GM12891 (cell line): ENCODE measurements around the gene LRRC10B.

Experiments
- DNase-seq: peaks from one replicate; pipeline ENCODE4 v3.0.0; 2011; ENCODE audit warnings: low spot score; ENCODE audit not compliant: insufficient read length
- FAIRE-seq: peaks from 2 replicates; lab custom pipeline; 2011; peaks lifted over from hg19 to GRCh38; lab: Jason Lieb, UNC
- PAX5 ChIP-seq: IDR thresholded peaks from 2 replicates; pipeline ENCODE4 v1.6.1; 2011; ENCODE audit warnings: low read length, moderate library complexity, mild to moderate bottlenecking; ENCODE audit not compliant: insufficient read depth, severe bottlenecking
- POLR2A ChIP-seq: IDR thresholded peaks from 2 replicates; pipeline ENCODE4 v1.6.1; 2011; ENCODE audit warnings: low read depth, low read length, control low read depth
- POLR2AphosphoS5 ChIP-seq: IDR thresholded peaks from 2 replicates; pipeline ENCODE4 v1.6.1; 2011; ENCODE audit warnings: low read depth, low read length, control low read depth
- POU2F2 ChIP-seq: IDR thresholded peaks from 2 replicates; pipeline ENCODE4 v1.6.1; 2011; ENCODE audit warnings: low read depth, mild to moderate bottlenecking, control low read depth, low read length, moderate library complexity
- SPI1 ChIP-seq: IDR thresholded peaks from 2 replicates; pipeline ENCODE4 v1.6.1; 2011; ENCODE audit warnings: low read depth, low read length, control low read depth
- TAF1 ChIP-seq: IDR thresholded peaks from 2 replicates; pipeline ENCODE4 v1.6.1; 2011; ENCODE audit warnings: low read depth, low read length, control low read depth

The LRRC10B gene

GRCh38 chr11:61543606-61544306, 35.2 kb downstream of the LRRC10B start:
- DNase-seq: no peak
- no peak for FAIRE-seq
- TF ChIP-seq POLR2AphosphoS5 (no peak), TAF1 (no peak), SPI1 (no peak), POU2F2 (no peak), PAX5 (no peak), POLR2A (no peak)

- DNase-seq: no peak
- TF ChIP-seq TAF1: no peak
- TF ChIP-seq PAX5: no peak
- no peak for TF ChIP-seq POU2F2
- TF ChIP-seq POLR2AphosphoS5: no peak
- TF ChIP-seq POLR2A: no peak
- no peak for TF ChIP-seq SPI1
- no peak for FAIRE-seq
Measured at GRCh38 chr11:61544466-61544865, 35.9 kb downstream of the LRRC10B start.

GRCh38 chr11:61545341-61545740, 36.8 kb downstream of the LRRC10B start:
- TF ChIP-seq SPI1 (no peak), TAF1 (no peak), POU2F2 (no peak), POLR2A (no peak)
- peak; percentile 69 for DNase-seq
- peak; percentile 20 for FAIRE-seq

GRCh38 chr11:61545921-61546320, 37.4 kb downstream of the LRRC10B start:
- no peak for FAIRE-seq
- TF ChIP-seq PAX5: no peak
- TF ChIP-seq TAF1: no peak
- no peak for TF ChIP-seq POLR2A
- TF ChIP-seq POU2F2: no peak
- TF ChIP-seq SPI1: no peak
- no peak for DNase-seq

GRCh38 chr11:61546663-61547062, 38.1 kb downstream of the LRRC10B start:
- DNase-seq (no peak), FAIRE-seq (no peak)
- no peak for TF ChIP-seq POU2F2
- no peak for TF ChIP-seq TAF1
- no peak for TF ChIP-seq SPI1

DNA sequence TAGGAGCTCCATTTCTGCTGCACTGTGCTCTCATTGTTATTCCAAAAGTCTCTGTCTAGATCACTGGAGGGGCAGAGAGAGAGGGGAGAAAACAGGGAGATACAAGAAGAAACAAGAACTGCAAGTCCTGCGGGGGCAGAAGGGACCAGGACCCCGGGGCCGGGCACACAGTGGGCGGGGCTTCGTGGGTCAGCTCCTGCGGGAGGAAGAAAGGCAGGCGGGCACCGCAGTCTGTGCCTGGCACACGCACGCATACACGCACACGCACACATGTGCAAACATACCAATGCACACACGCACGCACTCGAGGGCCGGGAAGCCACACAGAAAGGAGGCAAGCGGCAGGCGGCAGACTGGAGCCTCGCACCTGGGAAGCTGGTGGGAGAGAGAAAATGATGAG, 38.7 kb downstream of the LRRC10B start:
- no peak for FAIRE-seq
- DNase-seq: no peak
- TF ChIP-seq TAF1 (no peak), SPI1 (no peak), PAX5 (no peak), POU2F2 (no peak), POLR2A (no peak), POLR2AphosphoS5 (no peak)

DNA sequence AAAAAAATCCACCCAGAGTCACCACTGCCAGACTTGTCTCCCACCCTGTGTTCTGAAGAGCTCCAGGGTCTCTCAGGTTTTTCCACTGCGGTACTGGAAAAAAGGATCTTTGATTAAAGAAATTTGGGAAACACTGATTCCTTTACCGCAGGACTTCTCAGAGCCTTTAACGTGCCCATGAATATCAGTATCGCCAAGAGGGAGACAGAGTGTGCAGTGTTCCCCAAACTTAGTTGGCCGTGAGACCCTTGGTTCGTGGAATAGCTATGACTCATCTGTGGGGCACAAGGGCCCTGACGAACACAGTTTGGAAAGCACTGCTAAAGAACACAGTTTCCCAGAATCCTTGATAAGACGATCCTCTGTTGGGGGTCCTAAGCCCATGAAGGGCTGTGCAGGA, 40.6 kb downstream of the LRRC10B start:
- FAIRE-seq (no peak), DNase-seq (no peak)
- TF ChIP-seq PAX5: no peak
- TF ChIP-seq POLR2A: no peak
- no peak for TF ChIP-seq POLR2AphosphoS5
- TF ChIP-seq SPI1: no peak
- TF ChIP-seq TAF1: no peak
- TF ChIP-seq POU2F2: no peak

GRCh38 chr11:61549662-61550568, 41.4 kb downstream of the LRRC10B start:
- no peak for DNase-seq
- no peak for FAIRE-seq
- TF ChIP-seq PAX5: no peak
- no peak for TF ChIP-seq POLR2A
- no peak for TF ChIP-seq POU2F2
- TF ChIP-seq POLR2AphosphoS5: no peak
- no peak for TF ChIP-seq TAF1
- TF ChIP-seq SPI1: no peak

DNA sequence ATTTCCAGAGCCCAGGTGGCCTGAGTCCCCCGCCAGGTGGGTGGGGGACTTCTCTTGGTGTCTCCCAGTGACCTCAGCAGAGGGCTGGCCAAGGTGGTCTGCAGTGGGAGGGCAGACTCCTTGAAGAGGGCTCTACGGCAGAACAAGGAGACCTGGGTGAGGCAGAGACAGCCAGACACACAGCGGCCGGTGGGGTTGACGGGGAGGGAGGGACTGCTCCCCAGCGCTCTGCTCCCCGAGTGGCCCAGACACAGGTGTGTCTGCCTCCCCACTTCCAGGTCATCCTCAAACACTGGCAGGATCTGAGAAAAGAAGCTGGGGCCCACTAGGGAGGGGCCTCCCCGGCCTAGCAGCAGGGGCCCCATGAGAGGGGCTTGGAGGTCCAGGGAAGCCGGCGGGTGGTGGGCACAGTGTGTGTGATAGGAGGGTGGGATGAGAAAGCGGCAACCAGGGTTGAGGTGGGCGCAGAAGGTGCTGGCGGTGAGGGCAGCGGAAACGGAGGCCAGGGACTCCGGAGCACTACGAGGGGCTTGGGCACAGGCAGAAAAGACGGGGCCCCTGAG, 42.2 kb downstream of the LRRC10B start:
- TF ChIP-seq SPI1 (no peak), POLR2A (no peak), POU2F2 (no peak), TAF1 (no peak), POLR2AphosphoS5 (no peak), PAX5 (no peak)
- DNase-seq: no peak
- FAIRE-seq: no peak
